RWPE2 (cell line): ENCODE data around the gene LARP1.

ENCODE experiments used
- ATAC-seq: fragments of 200-7000 bp; cut with Tn5 transposase; 3 replicates; pipeline ENCODE4 v1.9.1; 2021; ENCODE audit warnings: low read depth
- DNase-seq: peaks from one replicate; pipeline ENCODE4 v3.0.0-alpha.2; 2020; ENCODE audit warnings: low spot score
- H3K27ac ChIP-seq: fragments of 450-650 bp; 2 replicates; pipeline ENCODE4 v1.5.1; 2017; ENCODE audit warnings: mild to moderate bottlenecking; ENCODE audit not compliant: poor library complexity, severe bottlenecking
- H3K27me3 ChIP-seq: fragments of 250-450 bp; sonication (Bioruptor Pico); 2 replicates; pipeline ENCODE4 v1.5.1; 2021; ENCODE audit warnings: mild to moderate bottlenecking, moderate library complexity; ENCODE audit not compliant: insufficient read depth, poor library complexity, severe bottlenecking
- H3K36me3 ChIP-seq: fragments of 250-450 bp; sonication (Bioruptor Pico); 2 replicates; pipeline ENCODE4 v1.5.1; 2020; ENCODE audit warnings: low read depth, mild to moderate bottlenecking, moderate library complexity
- H3K4me1 ChIP-seq: fragments of 250-450 bp; sonication (Bioruptor Pico); 2 replicates; pipeline ENCODE4 v1.5.1; 2021; ENCODE audit warnings: mild to moderate bottlenecking, moderate library complexity; ENCODE audit not compliant: insufficient read depth, poor library complexity, severe bottlenecking
- H3K4me3 ChIP-seq: fragments of 250-450 bp; sonication (Bioruptor Pico); 2 replicates; pipeline ENCODE4 v1.5.1; 2021; ENCODE audit warnings: mild to moderate bottlenecking, moderate library complexity; ENCODE audit not compliant: severe bottlenecking
- H3K9me3 ChIP-seq: fragments of 250-450 bp; sonication (Bioruptor Pico); 2 replicates; pipeline ENCODE4 v1.5.1; 2021; ENCODE audit warnings: mild to moderate bottlenecking, moderate library complexity; ENCODE audit not compliant: severe bottlenecking
- TF ChIP-seq, protein P1 (sequence below): fragments of 450-650 bp; IDR thresholded peaks from one replicate; pipeline ENCODE4 v1.5.1; 2017; ENCODE audit warnings: mild to moderate bottlenecking, moderate library complexity; ENCODE audit not compliant: poor library complexity, severe bottlenecking

The LARP1 gene

DNA sequence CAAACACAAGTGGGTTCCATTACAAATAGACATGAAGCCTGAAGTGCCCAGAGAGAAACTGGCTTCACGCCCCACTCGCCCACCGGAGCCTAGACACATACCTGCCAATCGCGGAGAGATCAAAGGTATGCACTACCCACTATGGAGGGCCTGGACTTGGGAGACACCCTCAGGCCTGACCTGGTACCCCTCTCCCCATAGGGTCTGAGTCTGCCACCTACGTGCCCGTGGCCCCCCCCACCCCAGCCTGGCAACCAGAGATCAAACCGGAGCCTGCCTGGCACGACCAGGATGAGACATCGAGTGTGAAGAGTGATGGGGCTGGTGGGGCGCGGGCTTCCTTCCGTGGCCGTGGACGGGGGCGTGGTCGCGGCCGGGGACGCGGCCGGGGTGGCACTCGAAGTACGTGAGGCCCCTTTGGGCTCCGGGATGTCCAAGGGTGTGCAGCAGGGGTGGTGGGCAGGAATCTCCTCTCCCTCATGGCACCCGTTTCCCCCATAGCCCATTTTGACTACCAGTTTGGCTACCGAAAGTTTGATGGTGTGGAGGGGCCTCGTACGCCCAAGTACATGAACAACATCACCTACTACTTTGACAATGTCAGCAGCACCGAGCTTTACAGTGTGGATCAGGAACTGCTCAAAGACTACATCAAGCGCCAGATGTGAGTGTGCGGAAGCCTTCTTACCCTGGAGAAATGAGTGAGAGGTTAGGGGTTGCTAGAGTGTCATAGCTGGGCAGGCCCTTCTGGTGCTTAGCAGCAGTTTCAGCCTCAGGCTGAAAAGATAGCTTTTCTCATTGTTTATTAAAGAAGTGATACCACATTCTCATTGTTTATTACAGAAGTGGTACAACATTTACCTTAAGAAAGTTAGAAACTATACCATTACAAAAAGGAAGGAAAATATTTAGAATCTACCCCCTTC lies 38.7 kb downstream of the LARP1 start:
- Histone ChIP-seq H3K27me3 (no peaks in the 10 kb centered on the region), H3K9me3 (no peaks in the 10 kb centered on the region), H3K27ac (no peak overlapping the region), H3K36me3 (peaks cover 91% of the 10 kb centered on the region), H3K4me1 (no peaks in the 10 kb centered on the region), H3K4me3 (no peak overlapping the region)
- ATAC-seq = no peak
- TF ChIP-seq, protein P1, sequence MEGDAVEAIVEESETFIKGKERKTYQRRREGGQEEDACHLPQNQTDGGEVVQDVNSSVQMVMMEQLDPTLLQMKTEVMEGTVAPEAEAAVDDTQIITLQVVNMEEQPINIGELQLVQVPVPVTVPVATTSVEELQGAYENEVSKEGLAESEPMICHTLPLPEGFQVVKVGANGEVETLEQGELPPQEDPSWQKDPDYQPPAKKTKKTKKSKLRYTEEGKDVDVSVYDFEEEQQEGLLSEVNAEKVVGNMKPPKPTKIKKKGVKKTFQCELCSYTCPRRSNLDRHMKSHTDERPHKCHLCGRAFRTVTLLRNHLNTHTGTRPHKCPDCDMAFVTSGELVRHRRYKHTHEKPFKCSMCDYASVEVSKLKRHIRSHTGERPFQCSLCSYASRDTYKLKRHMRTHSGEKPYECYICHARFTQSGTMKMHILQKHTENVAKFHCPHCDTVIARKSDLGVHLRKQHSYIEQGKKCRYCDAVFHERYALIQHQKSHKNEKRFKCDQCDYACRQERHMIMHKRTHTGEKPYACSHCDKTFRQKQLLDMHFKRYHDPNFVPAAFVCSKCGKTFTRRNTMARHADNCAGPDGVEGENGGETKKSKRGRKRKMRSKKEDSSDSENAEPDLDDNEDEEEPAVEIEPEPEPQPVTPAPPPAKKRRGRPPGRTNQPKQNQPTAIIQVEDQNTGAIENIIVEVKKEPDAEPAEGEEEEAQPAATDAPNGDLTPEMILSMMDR = no peak
- DNase-seq = no peak

DNA sequence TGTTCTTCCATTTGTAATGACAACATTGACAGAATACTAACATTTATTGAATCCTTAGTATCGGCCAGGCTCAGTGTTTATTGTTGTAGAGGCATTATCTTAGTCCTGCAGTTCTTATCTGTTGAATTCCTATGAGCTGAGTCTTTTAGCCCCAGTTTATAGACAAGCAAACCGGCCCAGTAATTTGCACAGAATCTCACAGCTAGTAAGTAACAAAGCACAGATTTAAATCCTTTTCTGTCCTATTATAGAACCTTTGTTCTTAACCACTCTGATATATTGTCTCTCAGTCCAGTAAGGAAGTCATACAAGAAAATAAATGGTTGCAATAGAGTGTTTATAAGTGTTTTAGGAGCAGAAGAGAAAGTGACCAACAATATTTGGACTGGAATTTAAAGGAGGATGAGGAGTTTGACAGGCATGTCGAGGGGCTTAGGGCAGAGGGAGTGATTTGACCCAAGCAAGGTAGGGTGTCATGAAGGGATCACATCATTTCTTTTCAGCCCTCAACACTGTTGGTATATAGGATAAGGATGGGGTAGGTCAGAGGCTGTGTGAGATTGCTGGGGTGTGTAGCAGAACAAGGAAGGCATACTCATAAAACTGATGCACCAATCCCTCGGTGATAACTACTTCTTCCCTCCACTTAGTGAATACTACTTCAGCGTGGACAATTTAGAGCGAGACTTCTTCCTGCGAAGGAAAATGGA lies 39.5 kb downstream of the LARP1 start:
- Histone ChIP-seq H3K27ac (no peak overlapping the region), H3K4me3 (no peak overlapping the region), H3K36me3 (peaks cover 94% of the 10 kb centered on the region), H3K4me1 (no peaks in the 10 kb centered on the region), H3K9me3 (no peaks in the 10 kb centered on the region), H3K27me3 (no peaks in the 10 kb centered on the region)
- TF ChIP-seq, protein P1 = no peak
- no peak for DNase-seq
- ATAC-seq = no peak

GRCh38 chr5:154795235-154795596 lies 40.0 kb downstream of the LARP1 start:
- Histone ChIP-seq H3K9me3 (no peaks in the 10 kb centered on the region), H3K27ac (no peak overlapping the region), H3K27me3 (no peaks in the 10 kb centered on the region), H3K4me1 (no peaks in the 10 kb centered on the region), H3K4me3 (no peak overlapping the region), H3K36me3 (peaks cover 94% of the 10 kb centered on the region)
- ATAC-seq (no peak), DNase-seq (no peak)
- TF ChIP-seq, protein P1 = no peak

GRCh38 chr5:154797762-154798161 lies 42.6 kb downstream of the LARP1 start:
- DNase-seq (no peak), ATAC-seq (no peak)
- Histone ChIP-seq H3K27ac (no peak overlapping the region), H3K4me1 (no peaks in the 10 kb centered on the region), H3K4me3 (no peak overlapping the region), H3K9me3 (no peaks in the 10 kb centered on the region), H3K27me3 (no peaks in the 10 kb centered on the region), H3K36me3 (peaks cover 94% of the 10 kb centered on the region)
- TF ChIP-seq, protein P1 = no peak

- Histone ChIP-seq H3K9me3 (no peaks in the 10 kb centered on the region), H3K36me3 (peaks cover 94% of the 10 kb centered on the region), H3K4me1 (no peaks in the 10 kb centered on the region), H3K27ac (no peak overlapping the region), H3K27me3 (no peaks in the 10 kb centered on the region), H3K4me3 (no peak overlapping the region)
- TF ChIP-seq, protein P1 = no peak
- DNase-seq (no peak), ATAC-seq (no peak)
These were observed 45.4 kb downstream of the LARP1 start for GRCh38 chr5:154800582-154800981.
